HCT116 (cell line): ENCODE results near the gene TSPAN3. TPM values are rescaled to one million over a fixed set of nuclear protein-coding genes. Genes with fewer than 3 reads are reported as not detected.

Experiments
- ATAC-seq: fragments of 200-7000 bp; cut with Tn5 transposase; 2 replicates; pipeline ENCODE4 v1.9.1; 2020; ENCODE audit warnings: mild to moderate bottlenecking, moderate library complexity
- BruUV-seq: library from RNA; stranded (reverse); fragments of 400-500 nt; replicated peaks from 2 replicates; lab custom pipeline; 2021; lab: Mats Ljungman, UMichigan
- CTCF ChIA-PET: fragments of 300-600 bp; sonication (Branson Sonifier 250); formaldehyde crosslinking; loops from one replicate; lab custom pipeline; 2021; ENCODE audit warnings: antibody characterized with exemption; lab: Charles Lee
- POLR2A ChIA-PET: fragments of 300-600, 350-600 bp; sonication (Branson Sonifier 250); formaldehyde crosslinking; loops from one replicate; lab custom pipeline; 2021; ENCODE audit warnings: antibody characterized with exemption; lab: Charles Lee
- RAD21 ChIA-PET, 2 experiments: fragments of 300-600 bp; sonication (Branson Sonifier 250); formaldehyde crosslinking; loops; one replicate each; lab custom pipeline; 2023; ENCODE audit warnings: low total read pairs in 2 of 2; ENCODE audit not compliant: uncharacterized antibody in 2 of 2, unreplicated experiment in 2 of 2, low non-redundant PET in 1 of 2; lab: Charles Lee
- DNase-seq: peaks from one replicate; pipeline ENCODE4 v3.0.0-alpha.2; 2010; ENCODE audit warnings: low read depth, low spot score
- H2AFZ ChIP-seq: fragments of 200-600 bp; shearing (Covaris generic), sonication (generic); 2 replicates; pipeline ENCODE4 v1.6.1; 2017; ENCODE audit warnings: low read depth, mixed run types, mixed read lengths, antibody characterized with exemption, low read length; ENCODE audit not compliant: poor library complexity, severe bottlenecking
- H3K27ac ChIP-seq: 2 replicates; pipeline ENCODE4 v1.5.1; 2012; ENCODE audit warnings: low read depth, low read length
- H3K27me3 ChIP-seq: fragments of 200-600 bp; sonication (generic); 2 replicates; pipeline ENCODE4 v1.6.1; 2016; ENCODE audit warnings: mixed run types, low read length, mixed read lengths; ENCODE audit not compliant: insufficient read depth
- H3K36me3 ChIP-seq, 2 experiments: fragments of 200-500 bp in 1 of 2; fragments of 200-600 bp in 1 of 2; sonication (Bioruptor generic) in 1 of 2; sonication (generic) in 1 of 2; 2 replicates each; pipeline versions ENCODE4 v1.5.1 to v1.6.1; 2014 to 2016; ENCODE audit warnings: low read length in 2 of 2, inconsistent platforms in 1 of 2, mixed read lengths in 1 of 2, mixed run types in 1 of 2; ENCODE audit not compliant: insufficient read depth in 2 of 2, control insufficient read depth in 1 of 2
- H3K4me1 ChIP-seq, 2 experiments: fragments of 200-600 bp in 1 of 2; sonication (generic) in 1 of 2; 2 replicates each; pipeline versions ENCODE4 v1.5.1 to v1.6.1; 2012 to 2017; ENCODE audit warnings: low read length in 2 of 2, inconsistent platforms in 1 of 2, mild to moderate bottlenecking in 1 of 2, mixed read lengths in 1 of 2, mixed run types in 1 of 2, moderate library complexity in 1 of 2; ENCODE audit not compliant: insufficient read depth in 2 of 2, control insufficient read depth in 1 of 2
- H3K4me2 ChIP-seq: fragments of 200-600 bp; sonication (generic); 2 replicates; pipeline ENCODE4 v1.6.1; 2017; ENCODE audit warnings: mixed run types, low read length, mixed read lengths
- H3K4me3 ChIP-seq, 2 experiments: fragments of 200-600 bp in 1 of 2; sonication (generic) in 1 of 2; replicated peaks in 1 of 2; 2 replicates each; pipeline ENCODE4 v1.5.1; 2011 to 2016; ENCODE audit warnings: low read length in 2 of 2, control low read depth in 1 of 2, low read depth in 1 of 2, mild to moderate bottlenecking in 1 of 2, mixed read lengths in 1 of 2, mixed run types in 1 of 2
- H3K79me2 ChIP-seq: fragments of 200-600 bp; sonication (generic); 2 replicates; pipeline ENCODE4 v1.6.1; 2017; ENCODE audit warnings: mild to moderate bottlenecking, mixed run types, low read length, moderate library complexity, mixed read lengths; ENCODE audit not compliant: insufficient read depth
- H3K9ac ChIP-seq: fragments of 200-600 bp; sonication (generic); 2 replicates; pipeline ENCODE4 v1.6.1; 2016; ENCODE audit warnings: low read length, mixed read lengths
- H3K9me2 ChIP-seq: fragments of 200-600 bp; sonication (generic), shearing (Covaris generic); 2 replicates; pipeline ENCODE4 v1.6.1; 2017; ENCODE audit warnings: mixed run types, mild to moderate bottlenecking, moderate library complexity; ENCODE audit not compliant: insufficient read depth
- H3K9me3 ChIP-seq, 2 experiments: fragments of 200-500 bp in 1 of 2; fragments of 200-600 bp in 1 of 2; sonication (Bioruptor generic) in 1 of 2; sonication (generic) in 1 of 2; 2 replicates each; pipeline ENCODE4 v1.6.1; 2014 to 2017; ENCODE audit warnings: low read length in 2 of 2, mixed read lengths in 2 of 2, inconsistent platforms in 1 of 2, low read depth in 1 of 2, mild to moderate bottlenecking in 1 of 2, mixed run types in 1 of 2, moderate library complexity in 1 of 2; ENCODE audit not compliant: control insufficient read depth in 1 of 2, insufficient read depth in 1 of 2
- H4K20me1 ChIP-seq: fragments of 200-600 bp; sonication (generic), shearing (Covaris generic); 2 replicates; pipeline ENCODE4 v1.6.1; 2017; ENCODE audit warnings: mixed run types, mild to moderate bottlenecking, moderate library complexity; ENCODE audit not compliant: insufficient read depth
- ATF3 ChIP-seq: IDR thresholded peaks from 2 replicates; pipeline ENCODE4 v1.6.1; 2012
- CBX3 ChIP-seq: IDR thresholded peaks from 2 replicates; pipeline ENCODE4 v1.6.1; 2012; ENCODE audit warnings: low read depth
- CEBPB ChIP-seq: IDR thresholded peaks from 2 replicates; pipeline ENCODE4 v1.6.1; 2012; ENCODE audit warnings: low read depth
- CTCF ChIP-seq, 3 experiments: fragments of 200-600 bp in 1 of 3; sonication (generic) in 1 of 3; IDR thresholded peaks in 2 of 3; conservative IDR thresholded peaks in 1 of 3; 2 replicates each; pipeline ENCODE4 v1.5.1; 2012 to 2017; ENCODE audit warnings: low read depth in 2 of 3, low read length in 2 of 3, antibody characterized with exemption in 1 of 3, borderline replicate concordance in 1 of 3, control low read depth in 1 of 3, mild to moderate bottlenecking in 1 of 3, mixed read lengths in 1 of 3, mixed run types in 1 of 3, moderate library complexity in 1 of 3; ENCODE audit not compliant: insufficient read depth in 1 of 3
- EGR1 ChIP-seq: IDR thresholded peaks from 2 replicates; pipeline ENCODE4 v1.6.1; 2012; ENCODE audit warnings: low read depth
- ELF1 ChIP-seq: IDR thresholded peaks from 2 replicates; pipeline ENCODE4 v1.6.1; 2012; ENCODE audit warnings: low read depth, borderline replicate concordance
- FOSL1 ChIP-seq: IDR thresholded peaks from 2 replicates; pipeline ENCODE4 v1.6.1; 2012; ENCODE audit warnings: low read depth
- POLR2A ChIP-seq: IDR thresholded peaks from 2 replicates; pipeline ENCODE4 v1.7.0; 2011; ENCODE audit warnings: borderline replicate concordance; ENCODE audit not compliant: insufficient read depth, insufficient read length; ENCODE audit errors: extremely low read depth
- POLR2AphosphoS5 ChIP-seq: IDR thresholded peaks from 2 replicates; pipeline ENCODE4 v1.6.1; 2011; ENCODE audit warnings: mild to moderate bottlenecking, low read depth, low read length, moderate library complexity
- RAD21 ChIP-seq: IDR thresholded peaks from 2 replicates; pipeline ENCODE4 v1.6.1; 2012; ENCODE audit warnings: low read depth, mild to moderate bottlenecking
- REST ChIP-seq: IDR thresholded peaks from 2 replicates; pipeline ENCODE4 v1.6.1; 2012; ENCODE audit warnings: low read depth
- SP1 ChIP-seq: IDR thresholded peaks from 2 replicates; pipeline ENCODE4 v1.6.1; 2012; ENCODE audit warnings: low read depth
- SRF ChIP-seq: IDR thresholded peaks from 2 replicates; pipeline ENCODE4 v1.6.1; 2012; ENCODE audit warnings: low read depth
- TCF7L2 ChIP-seq: IDR thresholded peaks from 2 replicates; pipeline ENCODE4 v1.7.0; 2011; ENCODE audit warnings: borderline replicate concordance, inconsistent platforms; ENCODE audit not compliant: insufficient read depth, insufficient read length; ENCODE audit errors: extremely low read depth
- YY1 ChIP-seq: IDR thresholded peaks from 2 replicates; pipeline ENCODE4 v1.6.1; 2011; ENCODE audit warnings: low read length, low read depth, moderate library complexity, mild to moderate bottlenecking; ENCODE audit not compliant: insufficient replicate concordance; ENCODE audit errors: extremely low read depth
- ZFX ChIP-seq: fragments of 450-650 bp; IDR thresholded peaks from 2 replicates; pipeline ENCODE4 v1.6.1; 2017
- ZNF274 ChIP-seq: fragments of 200-500 bp; sonication (Bioruptor generic); IDR thresholded peaks from 2 replicates; pipeline ENCODE4 v1.6.1; 2014; ENCODE audit warnings: mild to moderate bottlenecking, low read depth, low read length, inconsistent platforms
- intact Hi-C: fragments of 100-400 bp; cut with micrococcal nuclease; formaldehyde crosslinking; loops from 2 replicates; pipeline ENCODE4 v1.10.0; 2022
- total RNA-seq: library from RNA; stranded (reverse); gene quantifications from one replicate; pipeline ENCODE4 v1.2.1, GENCODE V29; 2021; ENCODE audit not compliant: unreplicated experiment

TSPAN3 gene
- total RNA-seq, 1 experiment from 2014 or later, result 140 TPM

- no peaks in the 10 kb centered on the region for H3K9me2 ChIP-seq
- no peaks in the 10 kb centered on the region for H4K20me1 ChIP-seq
- H2AFZ ChIP-seq, result no peak overlapping the region
- H3K4me2 ChIP-seq, result no peak overlapping the region
- TF ChIP-seq ELF1 (no peak), FOSL1 (no peak), EGR1 (no peak), SRF (no peak), POLR2AphosphoS5 (no peak), CEBPB (no peak), REST (no peak), ATF3 (no peak), TCF7L2 (no peak), POLR2A (no peak), CTCF (IDR thresholded peaks at IDR 0.05 in 2 of 3, conservative IDR thresholded peaks at IDR 0.05 in 1 of 3; ENCODE audit: borderline replicate concordance in 1 of 3, insufficient read depth in 1 of 3, low read depth in 2 of 3, low read length in 2 of 3) (no peak), YY1 (no peak), CBX3 (no peak), RAD21 (no peak), ZFX (no peak), SP1 (no peak), ZNF274 (no peak)
- ChIA-PET RAD21 (no interaction called here), POLR2A (interaction anchor here (1.0 kb wide), 1 partner anchor 9 kb away, joined by 4 read pairs; no protein-coding TSS in a partner anchor), CTCF (no interaction called here)
- ATAC-seq (no peak), DNase-seq (no peak)
- intact Hi-C loops, result no loop called here
- no peak overlapping the region for H3K9ac ChIP-seq
- H3K4me3 ChIP-seq, result no peak overlapping the region
- H3K79me2 ChIP-seq, result no peaks in the 10 kb centered on the region
- no peaks in the 10 kb centered on the region for H3K9me3 ChIP-seq
- H3K27ac ChIP-seq, result no peak overlapping the region
- no peaks in the 10 kb centered on the region for H3K36me3 ChIP-seq
- no TSS peak for BruUV-seq
- no peaks in the 10 kb centered on the region for H3K4me1 ChIP-seq
- no peaks in the 10 kb centered on the region for H3K27me3 ChIP-seq
These were observed 76.4 kb downstream of the TSPAN3 start for GRCh38 chr15:76994496-76994895.
